ENCODE data around the gene HAS3.
"Not testable (repeated sequence)": the region's sequence is repeated elsewhere in the genome, so short reads cannot be mapped to it uniquely, and the experiment has no call there.

Gene HAS3

GRCh38 chr16:69126221-69126620 lies 20.8 kb downstream of the HAS3 start:
- TF ChIP-seq CSRNP3 (CRISPR knock-in tag; IDR thresholded peaks at IDR 0.05) (no peak), SNAI2 (CRISPR knock-in tag; IDR thresholded peaks at IDR 0.05) (no peak), TSHZ2 (CRISPR knock-in tag; IDR thresholded peaks at IDR 0.05) (no peak), ZC3H10 (CRISPR knock-in tag; IDR thresholded peaks at IDR 0.05) (no peak), ZNF70 (CRISPR knock-in tag; IDR thresholded peaks at IDR 0.05) (no peak), ZFP30 (CRISPR knock-in tag; IDR thresholded peaks at IDR 0.05) (no peak), RARB (CRISPR knock-in tag; IDR thresholded peaks at IDR 0.05) (no peak), PATZ1 (CRISPR knock-in tag; IDR thresholded peaks at IDR 0.05; ENCODE audit: borderline replicate concordance) (no peak), CSDC2 (CRISPR knock-in tag; IDR thresholded peaks at IDR 0.05) (no peak), TOX (CRISPR knock-in tag; IDR thresholded peaks at IDR 0.05; ENCODE audit: borderline replicate concordance) (no peak), POU6F1 (CRISPR knock-in tag; IDR thresholded peaks at IDR 0.05; ENCODE audit: borderline replicate concordance, low read depth) (no peak)
- no peak for ATAC-seq

- ATAC-seq, result not testable (repeated sequence)
Measured at GRCh38 chr16:69126801-69127200, 21.3 kb downstream of the HAS3 start.

- TF ChIP-seq ESRRG (CRISPR knock-in tag; IDR thresholded peaks at IDR 0.05) (no peak), ZFP30 (CRISPR knock-in tag; IDR thresholded peaks at IDR 0.05) (no peak), TSHZ2 (CRISPR knock-in tag; IDR thresholded peaks at IDR 0.05) (no peak), PPARA (CRISPR knock-in tag; IDR thresholded peaks at IDR 0.05; ENCODE audit: borderline replicate concordance) (no peak), TCF4 (CRISPR knock-in tag; IDR thresholded peaks at IDR 0.05; ENCODE audit: borderline replicate concordance) (no peak), GLIS3 (CRISPR knock-in tag; IDR thresholded peaks at IDR 0.05) (no peak), CREB5 (CRISPR knock-in tag; IDR thresholded peaks at IDR 0.05; ENCODE audit: low read depth) (no peak), POU6F1 (CRISPR knock-in tag; IDR thresholded peaks at IDR 0.05; ENCODE audit: borderline replicate concordance, low read depth) (no peak), ZC3H10 (CRISPR knock-in tag; IDR thresholded peaks at IDR 0.05) (no peak), CSRNP3 (CRISPR knock-in tag; IDR thresholded peaks at IDR 0.05) (no peak), ZNF565 (CRISPR knock-in tag; conservative IDR thresholded peaks at IDR 0.05; ENCODE audit: low read depth) (no peak), SNAI2 (CRISPR knock-in tag; IDR thresholded peaks at IDR 0.05) (no peak), ZNF8 (CRISPR knock-in tag; IDR thresholded peaks at IDR 0.05) (no peak), ZNF70 (CRISPR knock-in tag; IDR thresholded peaks at IDR 0.05) (no peak)
- ATAC-seq, result no peak
Measured at GRCh38 chr16:69127966-69128510, 22.6 kb downstream of the HAS3 start.
